IPS-18c (cell line): ENCODE results near the gene ENTR1.
"Not testable (repeated sequence)": the region's sequence is repeated elsewhere in the genome, so short reads cannot be mapped to it uniquely, and the experiment has no call there.

Experiments
- H3K4me3 ChIP-seq: 2 replicates; pipeline ENCODE4 v1.7.0; 2013; ENCODE audit warnings: low read depth, mild to moderate bottlenecking, low read length, moderate library complexity; ENCODE audit not compliant: insufficient read depth
- H3K9me3 ChIP-seq: one replicate; pipeline ENCODE4 v1.6.1; 2013; ENCODE audit warnings: mild to moderate bottlenecking, low read length, moderate library complexity; ENCODE audit not compliant: control insufficient read depth, insufficient read depth

The ENTR1 gene

DNA sequence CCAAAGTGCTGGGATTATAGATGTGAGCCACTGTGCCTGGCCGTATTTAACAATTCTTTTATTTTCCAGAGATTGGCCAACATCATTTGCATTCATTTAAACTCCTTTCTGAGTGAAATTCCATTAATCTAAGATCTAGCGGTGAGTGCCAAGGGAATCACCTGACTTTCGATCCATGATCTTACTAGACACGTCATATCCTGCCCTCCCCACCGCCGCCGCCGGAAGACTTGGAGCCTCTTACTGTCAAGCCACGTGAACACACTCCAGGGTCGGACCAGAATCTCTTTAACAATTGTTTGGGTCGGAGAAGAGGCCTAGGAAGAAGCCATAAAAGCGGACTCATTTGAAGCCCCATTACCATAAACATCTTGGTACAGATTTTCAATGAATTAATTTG lies 16.4 kb upstream of the ENTR1 start:
- Histone ChIP-seq H3K4me3 (no peak overlapping the region), H3K9me3 (no peaks in the 10 kb centered on the region)

DNA sequence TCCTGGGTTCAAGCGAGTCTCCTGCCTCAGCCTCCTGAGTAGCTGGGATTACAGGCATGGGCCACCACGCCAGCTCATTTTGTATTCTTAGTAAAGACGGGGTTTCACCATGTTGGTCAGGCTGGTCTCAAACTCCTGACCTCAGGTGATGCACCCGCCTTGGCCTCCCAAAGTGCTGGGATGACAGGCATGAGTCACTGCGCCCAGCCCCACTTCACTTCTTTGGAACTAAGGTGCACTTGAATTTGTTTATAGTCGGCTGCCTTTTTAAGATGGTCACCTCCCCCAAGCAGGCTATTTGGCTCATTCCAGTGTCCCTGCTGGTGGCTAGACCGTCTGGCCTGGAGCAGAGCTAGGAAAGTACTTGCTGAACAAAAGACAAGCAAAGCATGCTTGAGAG lies 15.0 kb upstream of the ENTR1 start:
- H3K9me3 ChIP-seq, H3K4me3 ChIP-seq: not testable (repeated sequence)

DNA sequence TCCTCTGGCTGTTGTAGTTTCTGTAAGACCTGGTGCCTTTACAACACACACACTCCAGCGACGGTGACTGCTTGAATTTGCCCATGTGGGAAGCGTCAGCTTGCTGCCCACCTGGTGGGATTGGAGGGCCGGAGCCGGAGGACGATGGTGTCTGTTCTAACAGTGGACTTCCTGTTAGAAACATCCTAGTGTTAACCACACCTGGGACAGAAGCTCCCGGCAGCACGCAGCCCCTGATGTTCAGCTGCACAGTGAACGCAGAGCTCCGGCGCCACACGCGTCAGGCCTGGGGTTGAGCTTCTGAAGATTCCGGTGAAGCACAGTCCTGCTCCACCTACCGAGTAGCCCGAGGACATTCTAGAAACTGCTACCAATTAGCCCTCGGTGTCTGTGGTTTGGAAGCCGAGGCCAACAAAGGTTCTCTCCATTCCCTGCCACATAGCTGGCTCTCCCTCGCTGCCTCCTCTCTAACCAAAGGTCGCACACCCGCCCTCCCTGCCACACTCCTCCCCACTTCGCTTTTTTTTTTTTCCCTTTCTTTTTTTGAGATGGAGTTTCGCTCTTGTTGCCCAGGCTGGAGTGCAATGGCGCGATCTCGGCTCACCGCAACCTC lies 14.4 kb upstream of the ENTR1 start:
- Histone ChIP-seq H3K9me3 (no peaks in the 10 kb centered on the region), H3K4me3 (no peak overlapping the region)

DNA sequence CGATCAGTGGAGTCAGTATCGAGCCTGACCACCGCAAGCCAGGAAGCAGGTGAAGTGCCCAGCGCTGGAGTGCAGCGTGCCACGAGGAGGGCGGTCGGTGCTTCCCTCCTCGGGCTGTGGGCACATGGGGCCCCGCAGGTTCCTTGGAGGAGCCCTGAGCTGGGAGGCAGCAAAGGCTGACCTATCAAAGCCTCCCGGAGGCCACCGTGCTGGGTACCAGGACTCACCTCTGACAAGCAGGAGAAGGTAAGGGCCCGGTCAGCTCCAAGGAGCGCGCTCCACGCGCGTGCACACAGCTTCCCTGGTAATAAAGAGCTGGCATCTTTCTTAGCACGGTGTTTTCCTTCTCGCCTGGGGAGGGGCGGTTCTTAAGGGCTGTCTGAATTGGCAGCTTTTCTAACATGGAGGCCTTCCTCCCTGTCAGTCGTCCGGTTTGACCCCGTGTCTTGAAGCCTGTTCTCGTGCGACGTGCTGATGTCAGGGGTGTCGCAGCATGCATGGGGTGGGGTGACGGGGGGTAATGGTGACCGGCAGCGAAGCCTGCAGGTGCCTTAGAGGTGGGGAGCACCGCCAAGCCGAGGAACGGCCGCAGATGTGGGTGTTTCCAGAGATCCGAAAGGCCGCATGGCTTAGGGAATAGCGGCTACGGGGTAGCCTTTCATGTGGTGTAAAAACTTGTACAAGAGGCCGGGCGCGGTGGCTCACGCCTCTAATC lies 13.2 kb upstream of the ENTR1 start:
- Histone ChIP-seq H3K4me3 (no peak overlapping the region), H3K9me3 (no peaks in the 10 kb centered on the region)

DNA sequence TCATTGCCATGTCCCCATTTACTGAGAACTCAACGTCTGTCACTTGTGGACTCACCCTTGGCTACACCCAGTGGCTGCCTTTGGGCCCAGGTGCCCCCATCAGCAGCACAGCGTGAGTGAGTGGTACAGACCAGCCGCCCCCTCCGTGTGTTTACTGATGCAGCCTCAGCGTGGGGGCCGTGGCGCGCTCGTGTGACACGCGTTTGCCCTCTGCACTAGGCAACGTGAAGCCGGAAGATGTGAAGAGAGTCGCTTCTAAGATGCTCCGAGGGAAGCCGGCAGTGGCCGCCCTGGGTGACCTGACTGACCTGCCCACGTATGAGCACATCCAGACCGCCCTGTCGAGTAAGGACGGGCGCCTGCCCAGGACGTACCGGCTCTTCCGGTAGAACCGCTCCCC lies 12.5 kb upstream of the ENTR1 start:
- Histone ChIP-seq H3K9me3 (no peaks in the 10 kb centered on the region), H3K4me3 (no peak overlapping the region)

DNA sequence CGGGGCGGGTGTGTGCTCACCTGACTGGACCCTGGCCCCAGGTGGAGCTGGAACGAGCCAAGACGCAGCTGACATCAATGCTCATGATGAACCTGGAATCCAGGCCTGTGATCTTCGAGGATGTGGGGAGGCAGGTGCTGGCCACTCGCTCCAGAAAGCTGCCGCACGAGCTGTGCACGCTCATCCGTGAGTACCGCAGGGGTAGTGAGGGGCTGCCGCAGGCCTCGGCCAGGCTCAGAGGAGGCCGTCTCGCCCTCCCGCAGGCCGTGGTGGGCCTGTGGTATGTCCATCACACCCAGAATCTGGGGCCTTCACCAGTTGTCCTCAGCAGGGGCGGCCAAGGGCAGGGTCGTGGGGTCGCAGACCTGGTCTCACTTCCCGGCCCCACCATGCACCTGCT lies 11.4 kb upstream of the ENTR1 start:
- H3K4me3 ChIP-seq, result no peak overlapping the region
- no peaks in the 10 kb centered on the region for H3K9me3 ChIP-seq

DNA sequence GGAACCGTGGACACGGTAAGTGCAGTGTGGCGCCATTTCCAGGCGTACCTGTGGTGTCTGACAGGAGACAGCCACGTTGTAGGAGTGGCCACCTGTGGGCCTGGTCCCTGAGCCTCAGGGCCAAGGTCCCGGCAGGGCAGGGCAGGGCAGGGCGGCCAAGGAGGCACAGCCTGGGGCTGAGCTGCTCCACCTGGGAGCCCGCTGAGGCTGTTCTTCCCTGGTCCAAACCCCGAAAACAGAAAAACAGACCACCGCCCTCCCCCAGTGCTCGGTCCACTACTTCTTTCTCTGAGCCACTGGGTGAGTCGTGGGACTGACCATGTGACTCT lies 8.6 kb upstream of the ENTR1 start:
- H3K9me3 ChIP-seq, result no peaks in the 10 kb centered on the region
- no peak overlapping the region for H3K4me3 ChIP-seq

DNA sequence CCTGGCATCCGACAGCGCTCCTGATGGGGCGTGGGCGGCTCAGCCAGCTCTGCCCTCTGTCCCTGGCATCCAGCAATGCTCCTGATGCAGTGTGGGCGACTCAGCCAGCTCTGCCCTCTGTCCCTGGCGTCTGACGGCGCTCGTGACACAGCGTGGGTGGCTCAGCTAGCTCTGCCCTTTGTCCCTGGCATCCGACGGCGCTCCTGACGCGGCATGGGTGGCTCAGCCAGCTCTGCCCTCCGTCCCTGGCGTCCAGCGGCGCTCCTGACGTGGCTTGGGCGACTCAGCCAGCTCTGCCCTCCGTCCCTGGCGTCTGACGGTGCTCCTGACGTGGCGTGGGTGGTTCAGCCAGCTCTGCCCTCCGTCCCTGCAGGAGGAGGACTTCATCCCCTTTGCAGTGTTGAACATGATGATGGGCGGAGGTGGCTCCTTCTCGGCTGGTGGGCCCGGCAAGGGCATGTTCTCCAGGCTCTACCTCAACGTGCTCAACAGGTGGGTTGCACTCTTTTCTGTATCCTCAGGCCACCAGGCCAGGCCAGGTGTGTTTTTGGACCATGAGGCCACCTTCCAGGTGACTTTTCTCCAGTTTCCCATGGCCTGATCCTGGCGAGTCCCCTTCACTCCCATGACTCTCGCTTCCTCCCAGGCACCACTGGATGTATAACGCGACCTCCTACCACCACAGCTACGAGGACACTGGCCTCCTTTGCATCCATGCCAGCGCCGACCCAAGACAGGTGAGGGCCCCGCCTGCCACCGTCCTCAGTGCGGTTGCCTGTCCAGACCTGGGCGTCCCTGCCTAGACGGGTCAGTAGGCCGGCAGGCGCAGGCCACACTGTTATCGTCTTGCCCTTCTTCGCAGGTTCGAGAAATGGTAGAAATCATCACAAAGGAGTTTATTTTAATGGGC lies 8.0 kb upstream of the ENTR1 start:
- H3K4me3 ChIP-seq, result no peak overlapping the region
- no peaks in the 10 kb centered on the region for H3K9me3 ChIP-seq

DNA sequence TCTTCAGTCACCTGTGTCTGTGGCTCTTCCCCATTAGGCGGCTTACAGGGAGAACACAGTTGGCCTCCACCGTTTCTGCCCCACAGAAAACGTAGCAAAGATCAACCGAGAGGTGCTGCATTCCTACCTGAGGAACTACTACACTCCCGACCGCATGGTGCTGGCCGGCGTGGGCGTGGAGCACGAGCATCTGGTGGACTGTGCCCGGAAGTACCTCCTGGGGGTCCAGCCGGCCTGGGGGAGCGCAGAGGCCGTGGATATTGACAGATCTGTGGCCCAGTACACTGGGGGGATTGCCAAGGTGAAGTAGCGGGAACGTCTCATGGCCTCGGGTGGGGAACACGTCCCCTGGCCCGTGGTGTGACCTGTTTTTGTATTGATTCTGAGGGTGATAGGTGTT lies 6.5 kb upstream of the ENTR1 start:
- no peak overlapping the region for H3K4me3 ChIP-seq
- H3K9me3 ChIP-seq, result no peaks in the 10 kb centered on the region

DNA sequence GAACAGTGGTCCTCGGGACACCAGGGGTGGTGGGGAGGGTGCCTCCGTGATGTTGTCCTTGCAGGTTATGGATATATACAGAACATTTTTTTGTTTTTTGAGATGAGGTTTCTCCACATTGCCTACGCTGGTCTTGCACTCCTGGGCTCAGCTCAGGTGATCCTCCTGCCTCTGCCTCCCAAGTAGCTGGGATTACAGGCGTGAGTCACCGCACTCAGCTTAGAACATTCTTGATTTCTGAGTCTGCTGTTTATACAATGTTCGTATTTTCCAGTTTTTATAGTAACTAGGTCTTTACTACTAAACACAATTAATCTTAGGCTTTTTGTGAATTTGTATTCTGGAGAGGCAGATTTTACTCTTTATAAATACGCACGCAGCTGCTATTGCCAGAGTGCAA lies 6.0 kb upstream of the ENTR1 start:
- H3K4me3 ChIP-seq, result no peak overlapping the region
- H3K9me3 ChIP-seq, result no peaks in the 10 kb centered on the region

DNA sequence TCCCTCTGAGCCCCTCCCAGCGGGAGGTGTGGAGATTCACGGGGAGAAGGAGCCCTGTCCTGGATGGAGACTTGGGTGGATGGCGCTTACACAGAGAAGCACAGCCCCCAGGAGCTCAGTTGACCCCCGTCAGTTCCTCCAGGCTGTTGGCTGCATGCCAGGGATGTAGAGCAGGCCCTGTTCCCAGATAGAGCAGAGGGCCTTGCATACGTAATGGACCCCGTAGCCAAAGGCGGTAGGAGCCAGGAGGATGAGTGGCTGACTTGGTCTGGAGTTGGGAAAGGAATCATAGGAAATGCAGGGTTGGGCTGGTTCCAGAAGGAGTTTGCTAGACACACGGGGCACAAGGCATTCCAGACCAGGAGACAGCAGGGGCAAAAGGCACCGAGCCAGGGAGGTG lies 2.5 kb upstream of the ENTR1 start:
- no peak overlapping the region for H3K4me3 ChIP-seq

DNA sequence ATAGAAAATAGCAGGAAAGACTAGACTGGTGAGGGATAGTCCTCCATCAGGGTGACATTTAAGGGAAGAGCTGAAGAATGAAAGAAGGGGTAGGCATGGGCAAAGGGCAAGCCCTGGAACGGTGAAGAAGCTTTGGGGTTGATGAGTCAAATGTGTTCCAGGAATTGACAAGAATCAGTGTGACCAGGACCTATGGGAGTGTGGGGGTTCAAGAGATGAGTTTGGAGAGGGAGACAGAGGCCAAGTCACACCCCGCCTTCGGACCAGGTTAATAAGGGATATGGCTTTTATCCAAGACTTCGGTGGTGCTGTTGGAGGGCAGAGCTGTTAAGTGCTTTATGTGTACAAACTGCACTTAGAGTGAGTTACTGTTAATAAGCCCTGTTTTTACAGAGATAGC lies 964 bp upstream of the ENTR1 start:
- H3K4me3 ChIP-seq, result peak overlapping the region; percentile 96
- peaks cover 2% of the 10 kb centered on the region for H3K9me3 ChIP-seq

More for the DNA sequence above, 2.5 kb upstream of the ENTR1 start:
- no peaks in the 10 kb centered on the region for H3K9me3 ChIP-seq

DNA sequence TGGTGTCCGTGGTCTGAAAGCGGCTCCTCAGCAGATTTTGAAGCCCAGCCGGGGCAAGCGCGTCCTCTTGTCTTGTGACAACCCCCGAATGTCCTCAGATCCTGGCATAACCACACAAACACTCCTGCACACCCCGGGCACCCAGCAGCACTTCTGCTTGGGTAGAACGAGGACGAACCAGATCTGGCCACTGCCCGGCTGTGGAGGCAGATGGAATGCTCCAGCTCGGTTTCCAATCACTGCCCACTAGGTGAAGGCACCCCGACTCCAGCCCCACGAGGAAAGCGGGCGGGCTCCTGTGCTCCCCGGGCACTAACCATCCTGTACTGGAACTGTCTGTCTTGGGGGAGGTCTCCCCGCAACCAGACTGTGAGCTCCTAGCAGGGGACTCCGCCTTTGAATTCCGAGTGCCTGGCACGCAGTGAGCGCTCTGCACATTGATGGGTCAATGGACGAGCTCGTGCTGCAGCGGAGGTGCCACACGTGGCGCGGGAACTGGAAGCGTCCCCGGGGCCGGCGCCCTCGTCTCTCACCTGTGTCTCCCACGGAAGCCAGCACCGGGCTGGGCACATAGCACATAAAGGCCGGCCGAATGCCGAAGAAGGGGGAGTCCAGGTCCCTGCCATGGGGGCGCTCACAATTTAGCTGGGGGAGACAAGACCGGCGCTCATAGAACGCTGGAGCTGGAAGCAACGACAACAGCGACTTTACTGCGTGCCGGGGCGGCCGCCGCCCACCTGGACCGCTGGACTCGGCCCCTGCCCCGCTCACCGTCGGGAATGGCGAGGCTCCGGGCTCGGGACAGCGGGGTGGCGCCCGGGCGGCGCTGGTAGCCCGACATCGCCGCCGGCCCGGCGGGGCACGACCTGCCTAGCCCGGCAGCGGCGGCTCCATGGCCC lies 608 bp downstream of the ENTR1 start:
- Histone ChIP-seq H3K9me3 (peaks cover 2% of the 10 kb centered on the region), H3K4me3 (peak overlapping the region; percentile 84)

DNA sequence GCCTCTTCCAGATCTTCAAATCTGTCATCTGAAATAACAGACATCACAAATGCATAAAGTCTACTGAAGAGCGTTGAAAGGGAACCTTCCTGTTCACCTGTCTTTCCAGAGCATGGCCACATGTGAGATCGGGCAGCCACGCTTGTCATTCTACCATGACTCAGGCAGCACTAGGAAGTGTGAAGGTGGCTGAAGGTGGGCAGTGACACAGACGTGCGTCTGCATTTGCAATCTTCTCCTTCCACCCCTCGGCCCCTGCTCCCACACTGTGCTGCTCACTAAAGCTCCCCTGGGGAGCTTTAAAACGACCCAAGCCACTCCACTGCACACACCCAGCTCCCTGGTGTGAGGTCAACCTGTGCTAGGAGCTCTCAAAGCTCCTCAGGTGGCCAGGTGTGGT lies 2.5 kb downstream of the ENTR1 start:
- H3K9me3 ChIP-seq, result peaks cover 2% of the 10 kb centered on the region
- no peak overlapping the region for H3K4me3 ChIP-seq

DNA sequence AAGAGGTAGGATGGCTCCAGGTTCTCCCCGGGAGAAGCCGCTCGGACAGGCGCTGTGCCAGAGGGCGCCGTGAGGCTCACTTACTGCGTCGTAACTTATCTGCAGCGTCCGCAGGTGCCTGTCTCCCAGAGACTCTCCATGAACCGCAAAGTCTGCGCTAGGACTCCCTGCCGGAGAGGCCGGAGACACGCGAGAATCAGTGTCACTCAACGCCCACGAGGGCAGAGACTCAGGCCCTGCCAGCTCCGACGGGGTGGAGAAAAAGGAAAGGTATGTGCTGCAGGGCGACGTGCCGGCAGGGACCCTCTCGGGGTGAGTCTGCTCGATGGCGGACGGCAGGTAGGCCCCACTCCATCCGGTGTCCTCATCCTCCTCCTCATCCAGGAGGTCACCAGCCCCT lies 3.4 kb downstream of the ENTR1 start:
- H3K9me3 ChIP-seq, H3K4me3 ChIP-seq: not testable (repeated sequence)

DNA sequence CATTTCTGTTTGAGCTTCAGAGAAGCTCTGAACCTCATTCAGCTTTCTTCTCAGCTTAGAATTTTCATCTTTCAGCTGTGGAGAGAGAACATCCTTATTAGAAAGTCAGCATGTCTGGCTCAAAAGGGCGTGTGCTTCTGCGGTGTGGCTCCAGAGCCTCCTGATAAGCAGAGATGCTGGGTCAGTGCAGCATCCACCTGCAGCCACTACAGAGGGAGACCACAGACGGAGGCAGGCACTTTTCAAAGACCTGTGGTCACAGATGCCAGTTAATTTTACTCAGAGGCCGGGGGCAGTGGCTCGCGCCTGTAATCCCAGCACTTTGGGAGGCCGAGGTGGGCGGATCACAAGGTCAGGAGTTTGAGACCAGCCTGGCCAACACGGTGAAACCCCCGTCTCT lies 4.5 kb downstream of the ENTR1 start:
- H3K4me3 ChIP-seq, H3K9me3 ChIP-seq: not testable (repeated sequence)

DNA sequence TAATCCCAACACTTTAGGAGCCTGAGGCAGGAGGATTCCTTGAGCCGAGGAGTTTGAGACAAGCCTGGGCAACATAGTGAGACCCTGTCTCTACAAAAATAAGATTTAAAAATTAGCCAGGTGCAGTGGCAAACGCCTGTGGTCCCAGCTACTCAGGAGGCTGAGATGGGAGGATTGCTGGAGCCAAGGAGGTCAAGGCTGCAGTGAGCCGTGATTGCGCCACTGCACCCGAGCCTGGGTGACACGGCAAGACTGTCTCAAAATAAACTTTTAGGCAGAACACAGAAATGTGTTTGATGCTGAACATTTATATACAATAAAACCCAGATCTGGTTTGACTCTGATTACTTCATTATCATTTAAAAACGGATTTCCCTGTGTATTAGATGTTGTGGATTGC lies 4.9 kb downstream of the ENTR1 start:
- Histone ChIP-seq H3K9me3 (peaks cover 2% of the 10 kb centered on the region), H3K4me3 (no peak overlapping the region)
